Liver (tissue), 9 donors: ENCODE measurements around the gene WFDC12. TPM values are rescaled to one million over a fixed set of nuclear protein-coding genes. Genes with fewer than 3 reads are reported as not detected.

Experiments used
- DNase-seq: peaks from one replicate; pipeline ENCODE4 v3.0.0-alpha.2; 2017; ENCODE audit warnings: low spot score
- H3K27ac ChIP-seq, 2 donors: one replicate each; pipeline ENCODE4 v1.7.0; 2013; ENCODE audit warnings: inconsistent platforms in 2 of 2, low read length in 2 of 2, control low read depth in 1 of 2, low read depth in 1 of 2, mild to moderate bottlenecking in 1 of 2
- H3K27me3 ChIP-seq, 4 donors: one replicate each; pipeline versions ENCODE4 v1.6.1 to v1.7.0; 2013; ENCODE audit warnings: low read length in 3 of 4, inconsistent platforms in 1 of 4, mild to moderate bottlenecking in 1 of 4, moderate library complexity in 1 of 4; ENCODE audit not compliant: control insufficient read depth in 4 of 4, insufficient read depth in 4 of 4
- H3K36me3 ChIP-seq, 4 donors: one replicate each; pipeline versions ENCODE4 v1.6.1 to v1.7.0; 2013; ENCODE audit warnings: low read length in 3 of 4, mild to moderate bottlenecking in 3 of 4, low read depth in 1 of 4, moderate library complexity in 1 of 4; ENCODE audit not compliant: control insufficient read depth in 4 of 4, insufficient read depth in 3 of 4
- H3K4me1 ChIP-seq, 4 donors: one replicate each; pipeline versions ENCODE4 v1.6.1 to v1.7.0; 2013; ENCODE audit warnings: low read length in 3 of 4, mild to moderate bottlenecking in 3 of 4, moderate library complexity in 1 of 4; ENCODE audit not compliant: control insufficient read depth in 4 of 4, insufficient read depth in 4 of 4
- H3K4me3 ChIP-seq, 3 donors: one replicate each; pipeline versions ENCODE4 v1.6.1 to v1.7.0; 2013; ENCODE audit warnings: low read length in 3 of 3, control low read depth in 1 of 3, low read depth in 1 of 3, mild to moderate bottlenecking in 1 of 3
- H3K9ac ChIP-seq, 2 donors: one replicate each; pipeline ENCODE4 v1.7.0; 2013; ENCODE audit warnings: low read length in 2 of 2, mild to moderate bottlenecking in 2 of 2, moderate library complexity in 2 of 2, control low read depth in 1 of 2, low read depth in 1 of 2
- H3K9me3 ChIP-seq, 4 donors: one replicate each; pipeline versions ENCODE4 v1.6.1 to v1.7.0; 2013; ENCODE audit warnings: low read length in 3 of 4; ENCODE audit not compliant: control insufficient read depth in 4 of 4
- FOXA1 ChIP-seq: IDR thresholded peaks from 2 replicates; pipeline ENCODE4 v1.6.1; 2016; ENCODE audit warnings: antibody characterized with exemption
- FOXA2 ChIP-seq: IDR thresholded peaks from 2 replicates; pipeline ENCODE4 v1.6.1; 2016; ENCODE audit warnings: antibody characterized with exemption
- GABPA ChIP-seq, 2 donors: IDR thresholded peaks in 1 of 2; conservative IDR thresholded peaks in 1 of 2; 2 replicates each; pipeline ENCODE4 v1.6.1; 2016; ENCODE audit warnings: antibody characterized with exemption in 2 of 2, mild to moderate bottlenecking in 1 of 2, moderate library complexity in 1 of 2
- HNF4G ChIP-seq: IDR thresholded peaks from 2 replicates; pipeline ENCODE4 v1.6.1; 2016; ENCODE audit warnings: antibody characterized with exemption
- JUND ChIP-seq, 2 donors: IDR thresholded peaks; 2 replicates each; pipeline ENCODE4 v1.6.1; 2016; ENCODE audit warnings: antibody characterized with exemption in 2 of 2
- NR2F2 ChIP-seq: IDR thresholded peaks from 2 replicates; pipeline ENCODE4 v1.6.1; 2016; ENCODE audit warnings: antibody characterized with exemption
- RAD21 ChIP-seq, 2 donors: IDR thresholded peaks; 2 replicates each; pipeline ENCODE4 v1.6.1; 2016; ENCODE audit warnings: antibody characterized with exemption in 2 of 2, mild to moderate bottlenecking in 2 of 2
- RXRA ChIP-seq, 2 donors: IDR thresholded peaks; 2 replicates each; pipeline ENCODE4 v1.6.1; 2017 to 2018; ENCODE audit warnings: antibody characterized with exemption in 2 of 2, mild to moderate bottlenecking in 1 of 2
- SP1 ChIP-seq: IDR thresholded peaks from 2 replicates; pipeline ENCODE4 v1.6.1; 2018; ENCODE audit warnings: antibody characterized with exemption, mild to moderate bottlenecking
- TAF1 ChIP-seq: conservative IDR thresholded peaks from 2 replicates; pipeline ENCODE4 v1.6.1; 2016; ENCODE audit warnings: antibody characterized with exemption, mild to moderate bottlenecking
- WGBS: extraction: QIAGEN DNeasy Blood & Tissue Kit; methylation state at CpG from one replicate; pipeline ENCODE4 v1.1.7; 2013; 5-methylcytosine and 5-hydroxymethylcytosine counted together
- polyA plus RNA-seq, 2 donors: library from polyadenylated mRNA; stranded (reverse) in 1 of 2; unstranded in 1 of 2; fragments of 200-250 nt in 1 of 2; fragments of >200 nt in 1 of 2; fragmentation: Nextera tagmentation in 1 of 2; extraction: Ambion mirVana in 1 of 2; gene quantifications; one replicate each; pipeline versions ENCODE4 v1.2.1 to v1.2.3, GENCODE V29; 2013 to 2015
- total RNA-seq, 2 donors: library from RNA; depleted of rRNA; stranded (reverse); fragments of >200 nt; gene quantifications; one replicate each; pipeline ENCODE4 v1.2.3, GENCODE V29; 2014
- TF ChIP-seq, protein P1 (sequence below): IDR thresholded peaks from 2 replicates; pipeline ENCODE4 v1.6.1; 2016; ENCODE audit warnings: antibody characterized with exemption
- TF ChIP-seq, protein P2 (sequence below): fragments of 150-350 bp; IDR thresholded peaks from 2 replicates; pipeline ENCODE4 v1.5.1; 2017; ENCODE audit warnings: improper control_type of control experiment, low read depth, low read length; ENCODE audit not compliant: missing input control
- TF ChIP-seq, protein P3 (sequence below): IDR thresholded peaks from 2 replicates; pipeline ENCODE4 v1.6.1; 2016; ENCODE audit warnings: antibody characterized with exemption, mild to moderate bottlenecking
- donor health status: healthy.
- donor health status: healthy.
- donor health status: healthy.
- donor health status: healthy.
- donor health status: healthy.

Gene WFDC12
- total and polyA plus RNA-seq, 4 donors: not detected

DNA sequence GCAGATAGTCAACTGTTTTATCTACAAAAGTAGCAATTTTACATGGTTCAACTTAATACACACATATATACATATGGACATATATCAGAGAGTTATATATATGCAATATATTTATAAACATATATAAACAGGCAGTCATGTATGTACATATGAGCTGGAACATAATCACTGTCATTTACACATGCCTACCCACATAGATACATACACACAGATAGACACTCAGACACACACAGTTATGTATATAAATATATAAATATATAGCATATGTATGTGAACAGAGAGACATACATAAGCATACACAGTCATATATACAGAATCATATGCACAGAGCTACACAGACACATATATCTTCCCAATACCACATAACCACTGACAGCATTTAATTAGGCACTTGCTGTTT, 11.5 kb downstream of the WFDC12 start:
- H3K4me3 ChIP-seq: no peak overlapping the region
- H3K27me3 ChIP-seq: peaks cover 0 to 3% (median 0%) of the 10 kb centered on the region in 4 donors
- H3K9me3 ChIP-seq: no peaks in the 10 kb centered on the region
- H3K4me1 ChIP-seq: no peaks in the 10 kb centered on the region
- H3K27ac ChIP-seq: no peak overlapping the region
- H3K9ac ChIP-seq: no peak overlapping the region
- no peaks in the 10 kb centered on the region for H3K36me3 ChIP-seq
- DNase-seq: no peak
- no peak for TF ChIP-seq JUND (IDR thresholded peaks at IDR 0.05)
- TF ChIP-seq, protein P1, sequence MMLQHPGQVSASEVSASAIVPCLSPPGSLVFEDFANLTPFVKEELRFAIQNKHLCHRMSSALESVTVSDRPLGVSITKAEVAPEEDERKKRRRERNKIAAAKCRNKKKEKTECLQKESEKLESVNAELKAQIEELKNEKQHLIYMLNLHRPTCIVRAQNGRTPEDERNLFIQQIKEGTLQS: no peak
- TF ChIP-seq SP1: no peak
- TF ChIP-seq HNF4G: no peak
- TF ChIP-seq FOXA2: no peak
- TF ChIP-seq RXRA (IDR thresholded peaks at IDR 0.05): no peak
- TF ChIP-seq, protein P2, sequence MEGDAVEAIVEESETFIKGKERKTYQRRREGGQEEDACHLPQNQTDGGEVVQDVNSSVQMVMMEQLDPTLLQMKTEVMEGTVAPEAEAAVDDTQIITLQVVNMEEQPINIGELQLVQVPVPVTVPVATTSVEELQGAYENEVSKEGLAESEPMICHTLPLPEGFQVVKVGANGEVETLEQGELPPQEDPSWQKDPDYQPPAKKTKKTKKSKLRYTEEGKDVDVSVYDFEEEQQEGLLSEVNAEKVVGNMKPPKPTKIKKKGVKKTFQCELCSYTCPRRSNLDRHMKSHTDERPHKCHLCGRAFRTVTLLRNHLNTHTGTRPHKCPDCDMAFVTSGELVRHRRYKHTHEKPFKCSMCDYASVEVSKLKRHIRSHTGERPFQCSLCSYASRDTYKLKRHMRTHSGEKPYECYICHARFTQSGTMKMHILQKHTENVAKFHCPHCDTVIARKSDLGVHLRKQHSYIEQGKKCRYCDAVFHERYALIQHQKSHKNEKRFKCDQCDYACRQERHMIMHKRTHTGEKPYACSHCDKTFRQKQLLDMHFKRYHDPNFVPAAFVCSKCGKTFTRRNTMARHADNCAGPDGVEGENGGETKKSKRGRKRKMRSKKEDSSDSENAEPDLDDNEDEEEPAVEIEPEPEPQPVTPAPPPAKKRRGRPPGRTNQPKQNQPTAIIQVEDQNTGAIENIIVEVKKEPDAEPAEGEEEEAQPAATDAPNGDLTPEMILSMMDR: no peak
- no peak for TF ChIP-seq TAF1
- TF ChIP-seq, protein P3, sequence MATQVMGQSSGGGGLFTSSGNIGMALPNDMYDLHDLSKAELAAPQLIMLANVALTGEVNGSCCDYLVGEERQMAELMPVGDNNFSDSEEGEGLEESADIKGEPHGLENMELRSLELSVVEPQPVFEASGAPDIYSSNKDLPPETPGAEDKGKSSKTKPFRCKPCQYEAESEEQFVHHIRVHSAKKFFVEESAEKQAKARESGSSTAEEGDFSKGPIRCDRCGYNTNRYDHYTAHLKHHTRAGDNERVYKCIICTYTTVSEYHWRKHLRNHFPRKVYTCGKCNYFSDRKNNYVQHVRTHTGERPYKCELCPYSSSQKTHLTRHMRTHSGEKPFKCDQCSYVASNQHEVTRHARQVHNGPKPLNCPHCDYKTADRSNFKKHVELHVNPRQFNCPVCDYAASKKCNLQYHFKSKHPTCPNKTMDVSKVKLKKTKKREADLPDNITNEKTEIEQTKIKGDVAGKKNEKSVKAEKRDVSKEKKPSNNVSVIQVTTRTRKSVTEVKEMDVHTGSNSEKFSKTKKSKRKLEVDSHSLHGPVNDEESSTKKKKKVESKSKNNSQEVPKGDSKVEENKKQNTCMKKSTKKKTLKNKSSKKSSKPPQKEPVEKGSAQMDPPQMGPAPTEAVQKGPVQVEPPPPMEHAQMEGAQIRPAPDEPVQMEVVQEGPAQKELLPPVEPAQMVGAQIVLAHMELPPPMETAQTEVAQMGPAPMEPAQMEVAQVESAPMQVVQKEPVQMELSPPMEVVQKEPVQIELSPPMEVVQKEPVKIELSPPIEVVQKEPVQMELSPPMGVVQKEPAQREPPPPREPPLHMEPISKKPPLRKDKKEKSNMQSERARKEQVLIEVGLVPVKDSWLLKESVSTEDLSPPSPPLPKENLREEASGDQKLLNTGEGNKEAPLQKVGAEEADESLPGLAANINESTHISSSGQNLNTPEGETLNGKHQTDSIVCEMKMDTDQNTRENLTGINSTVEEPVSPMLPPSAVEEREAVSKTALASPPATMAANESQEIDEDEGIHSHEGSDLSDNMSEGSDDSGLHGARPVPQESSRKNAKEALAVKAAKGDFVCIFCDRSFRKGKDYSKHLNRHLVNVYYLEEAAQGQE: no peak
- no peak for TF ChIP-seq GABPA (IDR thresholded peaks at IDR 0.05 in 1 of 2, conservative IDR thresholded peaks at IDR 0.05 in 1 of 2)
- TF ChIP-seq NR2F2: no peak

DNA sequence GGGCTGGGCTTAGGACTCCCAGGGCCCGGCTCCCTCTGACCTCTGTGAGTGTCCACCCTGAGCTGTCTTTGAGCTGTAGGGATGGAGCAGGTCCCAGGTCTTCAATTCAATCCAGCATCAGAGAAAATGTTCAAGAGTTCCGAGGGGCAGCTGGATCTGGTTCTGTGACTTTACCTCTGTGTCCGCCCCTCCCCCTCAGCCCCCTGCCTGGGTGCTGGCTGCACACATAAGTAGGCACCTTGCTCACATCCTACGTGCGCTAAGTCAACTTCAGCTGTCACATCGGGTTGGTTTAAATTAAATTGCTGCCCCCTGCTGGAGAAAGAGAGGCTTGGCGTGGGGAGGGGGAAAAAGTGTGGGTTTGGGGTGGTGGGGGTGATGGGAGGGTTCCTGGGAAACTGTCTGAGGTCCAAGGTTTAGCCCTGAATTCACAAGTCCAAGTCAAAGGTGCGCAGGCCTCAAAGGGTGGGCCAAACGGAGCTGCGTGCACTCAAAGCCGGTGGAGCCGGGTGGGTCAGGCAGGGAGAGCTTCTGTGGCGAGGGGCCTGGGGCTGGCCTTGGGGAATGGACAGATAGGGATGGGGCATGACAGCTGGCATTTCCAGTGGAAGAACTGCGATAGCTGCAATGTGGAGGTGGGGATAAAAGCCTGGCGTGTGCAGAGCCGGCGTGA, 12.3 kb downstream of the WFDC12 start:
- H3K27me3 ChIP-seq: peaks cover 0 to 3% (median 0%) of the 10 kb centered on the region in 4 donors
- DNase-seq: no peak
- WGBS: 44% methylated on average over 17 of the region's 17 CpGs
- no peak overlapping the region for H3K9ac ChIP-seq
- H3K4me1 ChIP-seq: no peaks in the 10 kb centered on the region
- H3K4me3 ChIP-seq: no peak overlapping the region
- H3K9me3 ChIP-seq: no peaks in the 10 kb centered on the region
- TF ChIP-seq FOXA1 (no peak), RAD21 (IDR thresholded peaks at IDR 0.05) (peak; percentile 43 to 61)
- TF ChIP-seq, protein P2: peak; percentile 46
- no peak overlapping the region for H3K27ac ChIP-seq
- H3K36me3 ChIP-seq: no peaks in the 10 kb centered on the region
